K562 (cell line): ENCODE data around the gene INHA. TPM values are rescaled to one million over a fixed set of nuclear protein-coding genes. Genes with fewer than 3 reads are reported as not detected.

Experiments
- ATAC-seq: fragments of 200-7000 bp; cut with Tn5 transposase; 3 replicates; pipeline ENCODE4 v1.9.1; 2020; ENCODE audit warnings: moderate library complexity
- BruUV-seq: library from RNA; stranded (reverse); fragments of 400-500 nt; replicated peaks from 2 replicates; lab custom pipeline; 2021; lab: Mats Ljungman, UMichigan
- CTCF ChIA-PET: fragments of 300-600 bp; formaldehyde crosslinking; extraction: SDS; loops from one replicate; lab custom pipeline; 2021; ENCODE audit warnings: low intra/inter-chr PET ratio; lab: Yijun Ruan, JAX
- POLR2A ChIA-PET: fragments of 300-600, 350-650 bp; sonication (Branson Sonifier 250); formaldehyde crosslinking; extraction: SDS; loops from one replicate; lab custom pipeline; 2021; ENCODE audit warnings: antibody characterized with exemption, inconsistent platforms; lab: Yijun Ruan, JAX
- DNase-seq, 4 experiments: peaks; one replicate each; pipeline versions ENCODE4 v3.0.0 to v3.0.0-alpha.2; 2011 to 2018; ENCODE audit warnings: low spot score in 3 of 4, mixed read lengths in 3 of 4; ENCODE audit errors: extremely low read depth in 1 of 4
- FAIRE-seq: peaks from 2 replicates; lab custom pipeline; 2011; peaks lifted over from hg19 to GRCh38; lab: Jason Lieb, UNC
- H2AFZ ChIP-seq: 2 replicates; pipeline ENCODE4 v1.6.0; 2011; ENCODE audit warnings: low read depth, low read length, control low read depth, inconsistent platforms
- H3K27ac ChIP-seq: fragments of 200-600 bp; 3 replicates; pipeline ENCODE4 v1.8.0; 2011; ENCODE audit warnings: low read depth, mild to moderate bottlenecking, control low read depth, inconsistent platforms, low read length, moderate library complexity, mixed read lengths; ENCODE audit errors: extremely low read depth
- H3K27me3 ChIP-seq, 2 experiments: fragments of 300-600 bp in 1 of 2; 2 replicates in 1 of 2; 3 replicates in 1 of 2; pipeline versions ENCODE4 v1.6.0 to v1.8.0; 2011; ENCODE audit warnings: inconsistent platforms in 2 of 2, low read length in 2 of 2, mild to moderate bottlenecking in 1 of 2, mixed read lengths in 1 of 2, moderate library complexity in 1 of 2; ENCODE audit not compliant: control insufficient read depth in 2 of 2, insufficient read depth in 2 of 2
- H3K36me3 ChIP-seq: fragments of 300-600 bp; 3 replicates; pipeline ENCODE4 v1.8.0; 2011; ENCODE audit warnings: mild to moderate bottlenecking, low read length, inconsistent platforms; ENCODE audit not compliant: control insufficient read depth, insufficient read depth
- H3K4me1 ChIP-seq, 2 experiments: fragments of 200-600 bp in 1 of 2; replicated peaks in 1 of 2; 2 replicates in 1 of 2; 3 replicates in 1 of 2; pipeline versions ENCODE4 v1.5.1 to v1.8.0; 2011; ENCODE audit warnings: inconsistent platforms in 2 of 2, low read length in 2 of 2, mild to moderate bottlenecking in 1 of 2, mixed read lengths in 1 of 2, moderate library complexity in 1 of 2; ENCODE audit not compliant: control insufficient read depth in 2 of 2, insufficient read depth in 2 of 2
- H3K4me2 ChIP-seq: 2 replicates; pipeline ENCODE4 v1.6.1; 2011; ENCODE audit warnings: low read length, control low read depth, inconsistent platforms, mixed read lengths; ENCODE audit not compliant: insufficient read depth
- H3K4me3 ChIP-seq: fragments of 200-600 bp; sonication (generic), shearing (Covaris generic); 2 replicates; pipeline ENCODE4 v1.5.1; 2016; ENCODE audit warnings: control low read depth, inconsistent platforms
- H3K79me2 ChIP-seq: fragments of 200-600 bp; 3 replicates; pipeline ENCODE4 v1.8.0; 2011; ENCODE audit warnings: low read length, inconsistent platforms; ENCODE audit not compliant: control insufficient read depth, insufficient read depth
- H3K9ac ChIP-seq, 2 experiments: 2 replicates each; pipeline versions ENCODE4 v1.6.0 to v1.6.1; 2011; ENCODE audit warnings: low read depth in 2 of 2, low read length in 2 of 2, control low read depth in 1 of 2, inconsistent platforms in 1 of 2, mild to moderate bottlenecking in 1 of 2, mixed read lengths in 1 of 2; ENCODE audit not compliant: insufficient read depth in 1 of 2
- H3K9me1 ChIP-seq: one replicate; pipeline ENCODE4 v1.6.0; 2011; ENCODE audit warnings: inconsistent platforms, mild to moderate bottlenecking, low read length, moderate library complexity; ENCODE audit not compliant: control insufficient read depth, insufficient read depth
- H3K9me3 ChIP-seq: replicated peaks from 2 replicates; pipeline ENCODE4 v1.5.1; 2011; ENCODE audit warnings: low read depth, low read length, inconsistent platforms; ENCODE audit not compliant: control insufficient read depth, insufficient read depth
- H4K20me1 ChIP-seq: replicated peaks from 2 replicates; pipeline ENCODE4 v1.6.1; 2011; ENCODE audit warnings: low read length, inconsistent platforms, mixed read lengths; ENCODE audit not compliant: control insufficient read depth, insufficient read depth
- ARID1B ChIP-seq: fragments of 450-650 bp; IDR thresholded peaks from 2 replicates; pipeline ENCODE4 v1.6.1; 2016; ENCODE audit warnings: antibody characterized with exemption, mild to moderate bottlenecking, inconsistent platforms
- CBFA2T2 ChIP-seq: fragments of 450-650 bp; conservative IDR thresholded peaks from 2 replicates; pipeline ENCODE4 v1.6.1; 2017; ENCODE audit warnings: mild to moderate bottlenecking
- CC2D1A ChIP-seq: fragments of 450-650 bp; IDR thresholded peaks from 2 replicates; pipeline ENCODE4 v1.6.1; 2017; ENCODE audit warnings: mild to moderate bottlenecking
- CEBPZ ChIP-seq: fragments of 150-350 bp; IDR thresholded peaks from 2 replicates; pipeline ENCODE4 v1.6.1; 2014; ENCODE audit warnings: low read depth, mild to moderate bottlenecking, low read length, borderline replicate concordance
- EGR1 ChIP-seq: fragments of 450-650 bp; conservative IDR thresholded peaks from 2 replicates; pipeline ENCODE4 v1.6.1; 2017; ENCODE audit warnings: mild to moderate bottlenecking
- ESRRA ChIP-seq: fragments of 450-650 bp; IDR thresholded peaks from 2 replicates; pipeline ENCODE4 v1.6.1; 2014; ENCODE audit warnings: low read depth, mild to moderate bottlenecking, moderate library complexity, borderline replicate concordance
- GATA2 ChIP-seq: sonication (generic); formaldehyde crosslinking; IDR thresholded peaks from 2 replicates; pipeline ENCODE4 v1.4.0; 2020; ENCODE audit warnings: mild to moderate bottlenecking, missing genetic modification reagents
- GATAD2A ChIP-seq: fragments of 450-650 bp; IDR thresholded peaks from 2 replicates; pipeline ENCODE4 v1.6.1; 2017
- JUND ChIP-seq, 2 experiments: IDR thresholded peaks; 2 replicates in 1 of 2; 3 replicates in 1 of 2; pipeline ENCODE4 v1.6.1; 2011; ENCODE audit warnings: borderline replicate concordance in 2 of 2, low read depth in 2 of 2, low read length in 2 of 2, improper control_type of control experiment in 1 of 2, missing biosample characterization in 1 of 2, missing genetic modification characterization in 1 of 2, missing genetic modification reagents in 1 of 2
- KDM1A ChIP-seq, 2 experiments: fragments of 450-650 bp; IDR thresholded peaks; 2 replicates each; pipeline ENCODE4 v1.6.1; 2016; ENCODE audit warnings: mild to moderate bottlenecking in 2 of 2
- PHF21A ChIP-seq: fragments of 450-650 bp; IDR thresholded peaks from 2 replicates; pipeline ENCODE4 v1.6.1; 2017; ENCODE audit warnings: low read depth, borderline replicate concordance
- SP1 ChIP-seq: sonication (generic); formaldehyde crosslinking; IDR thresholded peaks from 2 replicates; pipeline ENCODE4 v1.8.1; 2022; ENCODE audit warnings: mild to moderate bottlenecking, missing genetic modification reagents
- TFAP4 ChIP-seq: sonication (generic); formaldehyde crosslinking; IDR thresholded peaks from 2 replicates; pipeline ENCODE4 v1.8.0; 2022; ENCODE audit warnings: missing genetic modification reagents, mild to moderate bottlenecking, moderate library complexity, borderline replicate concordance
- VEZF1 ChIP-seq: fragments of 200-800 bp; sonication (Bioruptor generic); IDR thresholded peaks from 2 replicates; pipeline ENCODE4 v1.6.1; 2017; ENCODE audit warnings: missing genetic modification characterization, missing compliant biosample characterization
- ZNF766 ChIP-seq: fragments of 200-800 bp; sonication (Bioruptor generic); conservative IDR thresholded peaks from 2 replicates; pipeline ENCODE4 v1.6.1; 2016; ENCODE audit warnings: missing genetic modification characterization, missing compliant biosample characterization
- WGBS: fragments of 100-300 bp; shearing (Covaris generic); methylation state at CpG from one replicate; pipeline ENCODE4 v1.1.6; 2016; ENCODE audit warnings: low coverage, mixed read lengths; ENCODE audit not compliant: insufficient coverage; ENCODE audit errors: missing lambda C conversion rate; 5-methylcytosine and 5-hydroxymethylcytosine counted together
- in situ Hi-C: fragments of 300-500 bp; cut with MboI; formaldehyde crosslinking; loops from 4 replicates; pipeline ENCODE4 v1.15.0; 2018; ENCODE audit warnings: inconsistent platforms, mixed read lengths
- intact Hi-C: fragments of 100-400 bp; cut with micrococcal nuclease; formaldehyde crosslinking; loops from 2 replicates; pipeline ENCODE4 v1.14.2; 2022
- polyA plus RNA-seq, 8 experiments: library from polyadenylated mRNA; depleted of rRNA in 4 of 8; stranded (reverse) in 5 of 8; unstranded in 3 of 8; fragments of >200 nt; fragmentation: Nextera tagmentation in 2 of 8; fragmentation: Illumina TruSeq in 1 of 8; extraction: Ambion mirVana in 2 of 8; extraction: Trizol in 1 of 8; gene quantifications; 2 replicates each; pipeline versions ENCODE4 v1.2.1 to v1.2.3, GENCODE V29; 2011 to 2014; ENCODE audit warnings: inconsistent platforms in 1 of 8, missing spikeins in 1 of 8
- total RNA-seq, 7 experiments: library from RNA; depleted of rRNA in 6 of 7; stranded (reverse); fragments of >200 nt in 6 of 7; fragmentation: Illumina TruSeq in 2 of 7; extraction: Trizol in 2 of 7; gene quantifications; 2 replicates each; pipeline versions ENCODE4 v1.2.1 to v1.2.3, GENCODE V29; 2011 to 2021; ENCODE audit warnings: low replicate concordance in 1 of 7

The INHA gene
- total and polyA plus RNA-seq, 9 of the 15 experiments (the other 6 are each of a cell fraction or from before 2014, with no cell fraction given), result 0.07 to 1.9 (median 0.40) TPM

GRCh38 chr2:219525533-219526232 is 46.4 kb upstream of the INHA start:
- CTCF ChIA-PET, result no interaction called here
- DNase-seq (peak; percentile 68 to 93 (median 80)), FAIRE-seq (peak; percentile 98), ATAC-seq (peak; percentile 76)
- no peaks in the 10 kb centered on the region for H3K9me3 ChIP-seq
- in situ Hi-C loops, result loop anchor here (5.0 to 10.0 kb wide), 2 partner anchors 33 to 51 kb away; no protein-coding TSS in a partner anchor
- peak overlapping the region; percentile 71 for H3K27ac ChIP-seq
- no peak overlapping the region; the same call in 1 of the 2 replicates for H3K4me3 ChIP-seq
- POLR2A ChIA-PET, result interaction anchor here (0.7 to 1.2 kb wide), 5 partner anchors 27 to 137 kb away, joined by 3 to 4 read pairs (median 3); partner anchors contain the start of gene GMPPA
- 2% methylated on average over 7 of the region's 9 CpGs for WGBS
- peaks cover 29% of the 10 kb centered on the region; the same call in 2 of the 3 replicates for H3K36me3 ChIP-seq
- peak overlapping the region; percentile 58 to 83 for H3K9ac ChIP-seq
- H3K27me3 ChIP-seq, result no peaks in the 10 kb centered on the region
- intact Hi-C loops, result loop anchor here (1.0 kb wide), 3 partner anchors 15 to 49 kb away; partner anchors contain the start of gene GMPPA
- H3K4me1 ChIP-seq, result peaks cover 84 to 91% of the 10 kb centered on the region in 2 experiments
- H3K79me2 ChIP-seq, result peaks cover 79% of the 10 kb centered on the region
- H2AFZ ChIP-seq, result no peak overlapping the region
- no peaks in the 10 kb centered on the region for H3K9me1 ChIP-seq
- H4K20me1 ChIP-seq, result no peaks in the 10 kb centered on the region
- H3K4me2 ChIP-seq, result peak overlapping the region; percentile 74
- no TSS peak for BruUV-seq
- TF ChIP-seq ARID1B, result peak; percentile 96
- no peak; the same call in 1 of the 2 replicates for TF ChIP-seq CC2D1A
- TF ChIP-seq TFAP4 (CRISPR knock-in tag), result peak; percentile 72; the same call in 1 of the 2 replicates
- 0 out of 2 replicates have a peak, but pooled peaks have one; percentile 14 for TF ChIP-seq EGR1
- peak; percentile 91 for TF ChIP-seq CBFA2T2
- TF ChIP-seq VEZF1 (CRISPR knock-in tag), result peak; percentile 96
- TF ChIP-seq CEBPZ, result no peak
- 0 out of 2 replicates have a peak, but pooled peaks have one; percentile 48 for TF ChIP-seq ZNF766 (CRISPR knock-in tag)
- TF ChIP-seq SP1 (CRISPR knock-in tag), result peak; percentile 78
- peak; percentile 74; the same call in 1 of the 2 replicates for TF ChIP-seq GATA2 (CRISPR knock-in tag)
- TF ChIP-seq PHF21A, result 0 out of 2 replicates have a peak, but pooled peaks have one; percentile 14
- TF ChIP-seq GATAD2A, result peak; percentile 79; the same call in 1 of the 2 replicates
- TF ChIP-seq ESRRA, result peak; percentile 48; the same call in 1 of the 2 replicates
- TF ChIP-seq JUND (IDR thresholded peaks at IDR 0.05; ENCODE audit: borderline replicate concordance, low read depth, low read length), result peak; percentile 66
- peak; percentile 73; the same call in 1 of the 3 replicates for TF ChIP-seq JUND (tag; IDR thresholded peaks at IDR 0.05; ENCODE audit: borderline replicate concordance, low read depth, low read length)
- TF ChIP-seq KDM1A (IDR thresholded peaks at IDR 0.05), result peak; percentile 83 to 91
